Measurements from ENCODE around the gene ANXA3. TPM values are rescaled to one million over a fixed set of nuclear protein-coding genes. Genes with fewer than 3 reads are reported as not detected.

The ANXA3 gene
- total and polyA plus RNA-seq, 9 donors: 1.5 to 63.5 (median 8.1) TPM

GRCh38 chr4:78510681-78511080 is 40.9 kb upstream of the ANXA3 start:
- H3K27ac ChIP-seq: no peak overlapping the region
- H3K4me3 ChIP-seq: no peak overlapping the region
- DNase-seq: no peak
- no peaks in the 10 kb centered on the region for H3K27me3 ChIP-seq
- intact Hi-C loops (cut with DNase I): loop anchor here in 1 of 4 donors (10.0 kb wide), 1 partner anchor 546 kb away; no protein-coding TSS in a partner anchor
- no peak for TF ChIP-seq CTCF (IDR thresholded peaks at IDR 0.05)
- 5 to 31% (median 11%) methylated on average over 1 of the region's 1 CpG for WGBS, 3 donors
- H3K9me3 ChIP-seq: no peaks in the 10 kb centered on the region
- H3K36me3 ChIP-seq: no peaks in the 10 kb centered on the region
- H3K4me1 ChIP-seq (ENCODE audit: insufficient read depth): no peaks in the 10 kb centered on the region

DNA sequence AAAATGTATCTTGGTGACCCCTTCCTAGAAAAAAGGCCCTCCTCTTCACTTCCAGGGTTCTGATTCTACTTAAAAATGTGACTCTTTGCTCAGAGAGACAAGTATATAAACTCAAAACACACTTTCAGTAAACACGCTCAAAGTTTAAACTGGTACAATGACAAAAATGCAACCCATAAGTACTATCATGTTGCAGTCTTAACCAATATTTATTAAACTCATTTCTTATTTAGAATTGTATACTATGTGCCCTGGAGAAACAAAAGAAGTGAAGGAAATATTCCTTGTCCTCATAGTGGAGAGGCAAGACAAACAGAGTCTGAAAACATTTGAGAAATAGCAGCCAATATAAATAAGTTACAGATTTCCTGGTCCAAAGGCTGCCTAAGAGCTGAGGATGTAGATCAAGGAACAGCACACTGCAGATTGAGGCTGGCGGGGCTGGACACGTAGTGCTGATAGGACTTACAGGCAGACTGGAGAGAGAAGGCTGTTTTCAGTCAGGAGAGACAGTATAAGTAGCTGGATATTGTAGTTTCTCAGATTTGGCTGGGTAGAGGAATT is 39.1 kb upstream of the ANXA3 start:
- intact Hi-C loops (cut with DNase I): loop anchor here in 1 of 4 donors (10.0 kb wide), 1 partner anchor 548 kb away; no protein-coding TSS in a partner anchor
- Histone ChIP-seq H3K36me3 (no peaks in the 10 kb centered on the region), H3K27me3 (no peaks in the 10 kb centered on the region), H3K4me1 (ENCODE audit: insufficient read depth) (no peaks in the 10 kb centered on the region), H3K9me3 (no peaks in the 10 kb centered on the region), H3K4me3 (no peak overlapping the region), H3K27ac (no peak overlapping the region)
- WGBS, 3 donors: 36 to 53% (median 49%) methylated on average over 3 of the region's 3 CpGs
- no peak for DNase-seq
- TF ChIP-seq CTCF (IDR thresholded peaks at IDR 0.05) (no peak), POLR2A (IDR thresholded peaks at IDR 0.05) (no peak), EP300 (IDR thresholded peaks at IDR 0.05) (no peak)

DNA sequence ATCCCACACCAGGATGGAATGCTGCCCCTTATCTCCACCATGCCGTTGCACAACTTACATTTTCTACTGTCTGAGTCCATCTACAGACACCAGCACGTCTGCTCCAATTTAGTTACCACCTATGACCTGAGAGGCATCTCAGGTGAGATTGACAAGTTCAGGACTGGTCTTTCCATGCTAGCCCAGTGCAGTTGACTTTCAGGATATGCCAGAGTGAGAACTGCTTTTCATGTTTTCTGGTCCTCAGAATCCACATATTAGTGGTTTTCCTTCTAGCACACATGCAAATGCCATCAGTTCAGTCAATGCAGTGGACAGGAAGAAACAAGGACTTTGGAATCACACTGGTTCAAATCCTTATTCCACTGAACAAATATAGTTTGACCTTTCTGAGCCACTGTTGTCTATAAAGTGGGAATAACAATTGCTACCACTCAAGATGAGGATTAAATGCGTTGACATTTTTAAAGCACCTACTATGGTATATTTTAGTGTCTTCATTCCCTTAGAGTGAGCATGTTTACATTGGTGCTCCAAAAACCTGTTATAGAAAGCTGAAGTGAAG is 38.1 kb upstream of the ANXA3 start:
- intact Hi-C loops (cut with DNase I): loop anchor here in 1 of 4 donors (10.0 kb wide), 1 partner anchor 549 kb away; no protein-coding TSS in a partner anchor
- TF ChIP-seq EP300 (IDR thresholded peaks at IDR 0.05): no peak
- TF ChIP-seq CTCF (IDR thresholded peaks at IDR 0.05): no peak
- no peak for TF ChIP-seq POLR2A (IDR thresholded peaks at IDR 0.05)

GRCh38 chr4:78517050-78517652 is 34.4 kb upstream of the ANXA3 start:
- intact Hi-C loops (cut with DNase I): loop anchor here in 1 of 4 donors (10.0 kb wide), 1 partner anchor 552 kb away; no protein-coding TSS in a partner anchor
- H3K27ac ChIP-seq: no peak overlapping the region

More for the DNA sequence above, 38.1 kb upstream of the ANXA3 start:
- WGBS, 3 donors: 92 to 97% (median 92%) methylated on average over 3 of the region's 3 CpGs
- Histone ChIP-seq H3K4me1 (ENCODE audit: insufficient read depth) (no peaks in the 10 kb centered on the region), H3K27ac (no peak overlapping the region), H3K9me3 (no peaks in the 10 kb centered on the region), H3K36me3 (no peaks in the 10 kb centered on the region), H3K27me3 (no peaks in the 10 kb centered on the region), H3K4me3 (no peak overlapping the region)
- no peak for DNase-seq

More at GRCh38 chr4:78517050-78517652, 34.4 kb upstream of the ANXA3 start:
- no peaks in the 10 kb centered on the region for H3K4me1 ChIP-seq (ENCODE audit: insufficient read depth)
- TF ChIP-seq CTCF (IDR thresholded peaks at IDR 0.05) (peak in 1 of 3 donors; percentile 15), EP300 (IDR thresholded peaks at IDR 0.05) (no peak)
- DNase-seq: no peak
- no peak overlapping the region for H3K4me3 ChIP-seq
- H3K36me3 ChIP-seq: no peaks in the 10 kb centered on the region
- 14 to 24% (median 17%) methylated on average over 3 of the region's 3 CpGs for WGBS, 3 donors
- no peaks in the 10 kb centered on the region for H3K27me3 ChIP-seq
- H3K9me3 ChIP-seq: no peaks in the 10 kb centered on the region

Data from ovary (tissue), 9 donors.